AG04450 (cell line): ENCODE measurements around the gene S100A3. TPM values are rescaled to one million over a fixed set of nuclear protein-coding genes. Genes with fewer than 3 reads are reported as not detected.

Source experiments
- CTCF ChIA-PET: fragments of 300-600, 350-600 bp; formaldehyde crosslinking; extraction: SDS; loops from one replicate; lab custom pipeline; 2022; ENCODE audit warnings: antibody characterized with exemption, inconsistent platforms; lab: Charles Lee
- POLR2A ChIA-PET: fragments of 350-600 bp; formaldehyde crosslinking; extraction: SDS; loops from one replicate; lab custom pipeline; 2021; ENCODE audit warnings: antibody characterized with exemption, inconsistent platforms; lab: Yijun Ruan, JAX
- DNase-seq: peaks from one replicate; pipeline ENCODE4 v3.0.0-alpha.2; 2011; ENCODE audit warnings: low read depth, low spot score
- H3K27ac ChIP-seq: one replicate; pipeline ENCODE4 v1.5.1; 2012; ENCODE audit warnings: low read depth, low read length, control low read depth
- H3K27me3 ChIP-seq: one replicate; pipeline ENCODE4 v1.6.0; 2012; ENCODE audit warnings: low read length; ENCODE audit not compliant: control insufficient read depth, insufficient read depth
- H3K4me3 ChIP-seq: 2 replicates; pipeline ENCODE4 v1.5.1; 2011; ENCODE audit warnings: mild to moderate bottlenecking, low read depth, low read length, control low read depth
- H3K9me3 ChIP-seq: 2 replicates; pipeline ENCODE4 v1.5.1; 2012; ENCODE audit warnings: low read length; ENCODE audit not compliant: control insufficient read depth, insufficient read depth
- polyA plus RNA-seq: library from polyadenylated mRNA; depleted of rRNA; stranded (reverse); fragments of >200 nt; gene quantifications from 2 replicates; pipeline ENCODE4 v1.2.3, GENCODE V29; 2011
- TF ChIP-seq, protein P1 (sequence below): IDR thresholded peaks from 2 replicates; pipeline ENCODE4 v1.5.1; 2011; ENCODE audit warnings: low read depth, low read length, control low read depth, inconsistent platforms

The S100A3 gene
- polyA plus RNA-seq, 1 experiment = 1.8 TPM

- Histone ChIP-seq H3K4me3 (peak overlapping the region; percentile 98), H3K27ac (peak overlapping the region; percentile 96), H3K9me3 (no peaks in the 10 kb centered on the region; the same call in 1 of the 2 replicates), H3K27me3 (no peaks in the 10 kb centered on the region)
- ChIA-PET POLR2A (interaction anchor here (1.3 to 5.2 kb wide), 7 partner anchors 12 to 94 kb away, joined by 4 to 76 read pairs (median 12); partner anchors contain the start of genes S100A13, S100A2 and S100A4), CTCF (interaction anchor here (0.6 to 4.1 kb wide), 43 partner anchors 8 to 216 kb away, joined by 3 to 165 read pairs (median 7); partner anchors contain the start of genes CHTOP, S100A1, S100A13 and S100A16)
- TF ChIP-seq, protein P1, sequence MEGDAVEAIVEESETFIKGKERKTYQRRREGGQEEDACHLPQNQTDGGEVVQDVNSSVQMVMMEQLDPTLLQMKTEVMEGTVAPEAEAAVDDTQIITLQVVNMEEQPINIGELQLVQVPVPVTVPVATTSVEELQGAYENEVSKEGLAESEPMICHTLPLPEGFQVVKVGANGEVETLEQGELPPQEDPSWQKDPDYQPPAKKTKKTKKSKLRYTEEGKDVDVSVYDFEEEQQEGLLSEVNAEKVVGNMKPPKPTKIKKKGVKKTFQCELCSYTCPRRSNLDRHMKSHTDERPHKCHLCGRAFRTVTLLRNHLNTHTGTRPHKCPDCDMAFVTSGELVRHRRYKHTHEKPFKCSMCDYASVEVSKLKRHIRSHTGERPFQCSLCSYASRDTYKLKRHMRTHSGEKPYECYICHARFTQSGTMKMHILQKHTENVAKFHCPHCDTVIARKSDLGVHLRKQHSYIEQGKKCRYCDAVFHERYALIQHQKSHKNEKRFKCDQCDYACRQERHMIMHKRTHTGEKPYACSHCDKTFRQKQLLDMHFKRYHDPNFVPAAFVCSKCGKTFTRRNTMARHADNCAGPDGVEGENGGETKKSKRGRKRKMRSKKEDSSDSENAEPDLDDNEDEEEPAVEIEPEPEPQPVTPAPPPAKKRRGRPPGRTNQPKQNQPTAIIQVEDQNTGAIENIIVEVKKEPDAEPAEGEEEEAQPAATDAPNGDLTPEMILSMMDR = no peak
- peak; percentile 51 for DNase-seq
Observed at GRCh38 chr1:153533689-153534201, 15.3 kb downstream of the S100A3 start.

GRCh38 chr1:153532769-153533599, 16.1 kb downstream of the S100A3 start:
- H3K9me3 ChIP-seq = no peaks in the 10 kb centered on the region; the same call in 1 of the 2 replicates
- TF ChIP-seq, protein P1 = peak; percentile 88
- H3K4me3 ChIP-seq = peak overlapping the region; percentile 98
- peak overlapping the region; percentile 96 for H3K27ac ChIP-seq
- no peaks in the 10 kb centered on the region for H3K27me3 ChIP-seq
- POLR2A ChIA-PET = interaction anchor here (0.6 to 5.2 kb wide), 7 partner anchors 21 to 94 kb away, joined by 3 to 76 read pairs (median 6); partner anchors contain the start of genes S100A13 and S100A2
- DNase-seq = peak; percentile 52
- CTCF ChIA-PET = interaction anchor here (0.5 to 4.1 kb wide), 52 partner anchors 9 to 305 kb away, joined by 3 to 165 read pairs (median 6); partner anchors contain the start of genes CHTOP, S100A1, S100A13 and S100A16

GRCh38 chr1:153532181-153532580, 16.9 kb downstream of the S100A3 start:
- CTCF ChIA-PET = interaction anchor here (0.6 to 4.1 kb wide), 26 partner anchors 8 to 306 kb away, joined by 3 to 165 read pairs (median 12); partner anchors contain the start of genes CHTOP, S100A1, S100A13 and S100A2
- TF ChIP-seq, protein P1 = no peak
- Histone ChIP-seq H3K4me3 (no peak overlapping the region), H3K27ac (no peak overlapping the region), H3K9me3 (no peaks in the 10 kb centered on the region; the same call in 1 of the 2 replicates), H3K27me3 (no peaks in the 10 kb centered on the region)
- POLR2A ChIA-PET = interaction anchor here (0.6 to 5.2 kb wide), 6 partner anchors 20 to 102 kb away, joined by 3 to 76 read pairs (median 4); partner anchors contain the start of genes CHTOP and S100A2
- DNase-seq = no peak

GRCh38 chr1:153531638-153532037, 17.4 kb downstream of the S100A3 start:
- ChIA-PET CTCF (interaction anchor here (0.7 to 4.1 kb wide), 19 partner anchors 10 to 180 kb away, joined by 3 to 165 read pairs (median 20); partner anchors contain the start of genes CHTOP, S100A1, S100A13 and S100A2), POLR2A (interaction anchor here (1.1 to 5.2 kb wide), 3 partner anchors 33 to 102 kb away, joined by 3 to 76 read pairs (median 20); partner anchors contain the start of genes CHTOP and S100A2)
- Histone ChIP-seq H3K9me3 (no peaks in the 10 kb centered on the region; the same call in 1 of the 2 replicates), H3K27ac (no peak overlapping the region), H3K4me3 (no peak overlapping the region), H3K27me3 (no peaks in the 10 kb centered on the region)
- TF ChIP-seq, protein P1 = no peak
- DNase-seq = no peak
